B cell (primary cell): Measurements from ENCODE around the gene NKAIN2. TPM values are rescaled to one million over a fixed set of nuclear protein-coding genes. Genes with fewer than 3 reads are reported as not detected.

Experiments used
- ATAC-seq: fragments of 200-7000 bp; cut with Tn5 transposase; one replicate; pipeline ENCODE4 v1.10.0; 2021; ENCODE audit warnings: low read depth, mild to moderate bottlenecking, moderate number of reproducible peaks, moderate library complexity
- CTCF ChIA-PET: fragments of 350-600 bp; sonication (Branson Sonifier 250); formaldehyde crosslinking; loops from one replicate; lab custom pipeline; 2021; ENCODE audit warnings: antibody characterized with exemption, inconsistent platforms; lab: Charles Lee
- POLR2A ChIA-PET: fragments of 350-600 bp; sonication (Branson Sonifier 250); formaldehyde crosslinking; loops from one replicate; lab custom pipeline; 2021; ENCODE audit warnings: antibody characterized with exemption; lab: Charles Lee
- DNase-seq: peaks from one replicate; pipeline ENCODE4 v3.0.0; 2013
- H2AFZ ChIP-seq: 2 replicates; pipeline ENCODE4 v1.6.1; 2012; ENCODE audit warnings: mild to moderate bottlenecking, low read depth, low read length; ENCODE audit not compliant: insufficient read depth, poor library complexity, severe bottlenecking
- H3K27ac ChIP-seq, 2 donors: 1 replicate in 1 of 2; 2 replicates in 1 of 2; pipeline ENCODE4 v1.5.1; 2012 to 2013; ENCODE audit warnings: low read length in 2 of 2, mild to moderate bottlenecking in 2 of 2, moderate library complexity in 1 of 2
- H3K27me3 ChIP-seq, 4 experiments: fragments of 200-600 bp in 1 of 4; sonication (generic) in 1 of 4; replicated peaks in 1 of 4; 1 replicate in 2 of 4; 2 replicates in 2 of 4; pipeline versions ENCODE4 v1.6.1 to v1.7.0; 2013 to 2016; ENCODE audit warnings: low read length in 3 of 4, mild to moderate bottlenecking in 2 of 4, mixed read lengths in 1 of 4, moderate library complexity in 1 of 4; ENCODE audit not compliant: insufficient read depth in 4 of 4, control insufficient read depth in 3 of 4; ENCODE audit errors: control extremely low read depth in 1 of 4
- H3K36me3 ChIP-seq, 2 experiments: replicated peaks in 1 of 2; 1 replicate in 1 of 2; 2 replicates in 1 of 2; pipeline versions ENCODE4 v1.6.1 to v1.7.1; 2013; ENCODE audit warnings: low read length in 1 of 2; ENCODE audit not compliant: insufficient read depth in 2 of 2, control insufficient read depth in 1 of 2; ENCODE audit errors: control extremely low read depth in 1 of 2, extremely low read depth in 1 of 2
- H3K4me1 ChIP-seq, 2 donors: fragments of 200-600 bp in 1 of 2; sonication (generic) in 1 of 2; 1 replicate in 1 of 2; 2 replicates in 1 of 2; pipeline versions ENCODE4 v1.5.1 to v1.6.1; 2013 to 2017; ENCODE audit warnings: low read length in 2 of 2; ENCODE audit not compliant: control insufficient read depth in 2 of 2, insufficient read depth in 2 of 2
- H3K4me2 ChIP-seq: replicated peaks from 2 replicates; pipeline ENCODE3; 2012; ENCODE audit warnings: mild to moderate bottlenecking, low read depth, low read length; ENCODE audit not compliant: poor library complexity, severe bottlenecking
- H3K4me3 ChIP-seq, 5 experiments: fragments of 200-600 bp in 1 of 5; sonication (generic) in 1 of 5; 1 replicate in 3 of 5; 2 replicates in 2 of 5; pipeline versions ENCODE4 v1.5.1 to v1.7.0; 2011 to 2016; ENCODE audit warnings: low read length in 4 of 5, mild to moderate bottlenecking in 4 of 5, low read depth in 2 of 5, control low read depth in 1 of 5, moderate library complexity in 1 of 5; ENCODE audit not compliant: insufficient read depth in 1 of 5; ENCODE audit errors: control extremely low read depth in 1 of 5, extremely low read depth in 1 of 5
- H3K79me2 ChIP-seq: fragments of 200-600 bp; sonication (generic); one replicate; pipeline ENCODE4 v1.6.0; 2016; ENCODE audit warnings: low read length; ENCODE audit not compliant: control insufficient read depth, insufficient read depth
- H3K9ac ChIP-seq: fragments of 200-600 bp; sonication (generic); 2 replicates; pipeline ENCODE4 v1.6.1; 2017; ENCODE audit warnings: mild to moderate bottlenecking, low read length, moderate library complexity
- H3K9me3 ChIP-seq, 3 donors: one replicate each; pipeline versions ENCODE4 v1.6.1 to v1.7.1; 2013; ENCODE audit warnings: low read length in 2 of 3; ENCODE audit not compliant: control insufficient read depth in 2 of 3, insufficient read depth in 1 of 3; ENCODE audit errors: control extremely low read depth in 1 of 3
- H4K20me1 ChIP-seq: 2 replicates; pipeline ENCODE4 v1.6.0; 2012; ENCODE audit warnings: mild to moderate bottlenecking, low read length; ENCODE audit not compliant: insufficient read depth, control insufficient read depth, poor library complexity, severe bottlenecking
- H3K27ac Mint-ChIP-seq: one replicate; pipeline ENCODE4 v1.8.0; 2021; ENCODE audit warnings: mixed read lengths
- H3K27me3 Mint-ChIP-seq: one replicate; pipeline ENCODE4 v1.8.0; 2021; ENCODE audit warnings: mixed read lengths
- H3K4me1 Mint-ChIP-seq: one replicate; pipeline ENCODE4 v1.8.0; 2021; ENCODE audit warnings: mixed read lengths
- H3K4me3 Mint-ChIP-seq: one replicate; pipeline ENCODE4 v1.8.0; 2021; ENCODE audit warnings: mixed read lengths
- H3K9me3 Mint-ChIP-seq: one replicate; pipeline ENCODE4 v1.8.0; 2022; ENCODE audit warnings: mixed read lengths; ENCODE audit not compliant: insufficient read depth
- CTCF ChIP-seq: fragments of 200-600 bp; IDR thresholded peaks from one replicate; pipeline ENCODE4 v1.8.0; 2022; ENCODE audit warnings: antibody characterized with exemption, mild to moderate bottlenecking
- EZH2 ChIP-seq: IDR thresholded peaks from 2 replicates; pipeline ENCODE4 v1.6.1; 2012; ENCODE audit warnings: borderline replicate concordance, low read depth, mild to moderate bottlenecking, moderate library complexity, low read length; ENCODE audit not compliant: insufficient read depth, poor library complexity, severe bottlenecking
- WGBS: methylation state at CpG from one replicate; pipeline ENCODE4 v1.1.5; 2013; ENCODE audit warnings: missing lambda C conversion rate; ENCODE audit not compliant: insufficient coverage; 5-methylcytosine and 5-hydroxymethylcytosine counted together
- intact Hi-C: fragments of 100-400 bp; cut with micrococcal nuclease; formaldehyde crosslinking; loops from one replicate; pipeline ENCODE4 v1.10.0; 2022
- polyA plus RNA-seq: library from polyadenylated mRNA; depleted of rRNA; stranded (reverse); fragments of >200 nt; gene quantifications from 2 replicates; pipeline ENCODE4 v1.2.3, GENCODE V29; 2012
- total RNA-seq, 2 donors: library from RNA; stranded (reverse); fragments of 120-200 nt in 1 of 2; gene quantifications; 1 replicate in 1 of 2; 2 replicates in 1 of 2; pipeline versions ENCODE4 v1.2.3 to v1.2.4, GENCODE V29; 2013 to 2022

The NKAIN2 gene
- total and polyA plus RNA-seq, 2 donors (not counting 1 experiment from before 2014, with no cell fraction given): not detected

GRCh38 chr6:124607119-124607627 is 803.5 kb downstream of the NKAIN2 start:
- ATAC-seq: no peak
- POLR2A ChIA-PET: no interaction called here

GRCh38 chr6:124613031-124613430 is 809.4 kb downstream of the NKAIN2 start:
- no peak overlapping the region for H2AFZ ChIP-seq
- H3K27ac ChIP-seq: no peak overlapping the region
- DNase-seq: no peak
- no peaks in the 10 kb centered on the region for H3K4me1 ChIP-seq
- no peak for ATAC-seq
- H3K79me2 ChIP-seq: no peaks in the 10 kb centered on the region
- no CpG with 5 or more reads among the region's 2 CpGs for WGBS
- H3K27me3 ChIP-seq: no peaks in the 10 kb centered on the region
- no peaks in the 10 kb centered on the region for H3K4me1 Mint-ChIP-seq
- H3K9me3 Mint-ChIP-seq: peaks cover 2% of the 10 kb centered on the region
- no peaks in the 10 kb centered on the region for H4K20me1 ChIP-seq
- no peaks in the 10 kb centered on the region for H3K36me3 ChIP-seq
- CTCF ChIA-PET: no interaction called here
- POLR2A ChIA-PET: no interaction called here
- no peak overlapping the region for H3K4me3 ChIP-seq
- no peak overlapping the region for H3K4me3 Mint-ChIP-seq
- TF ChIP-seq EZH2 (no peak), CTCF (no peak)
- intact Hi-C loops: no loop called here
- H3K27ac Mint-ChIP-seq: no peak overlapping the region
- H3K27me3 Mint-ChIP-seq: no peaks in the 10 kb centered on the region
- no peak overlapping the region for H3K9ac ChIP-seq
- no peak overlapping the region for H3K4me2 ChIP-seq
- H3K9me3 ChIP-seq: no peaks in the 10 kb centered on the region

More at GRCh38 chr6:124607119-124607627, 803.5 kb downstream of the NKAIN2 start:
- no peaks in the 10 kb centered on the region for H3K4me1 Mint-ChIP-seq
- no peaks in the 10 kb centered on the region for H3K27me3 Mint-ChIP-seq
- CTCF ChIA-PET: no interaction called here
- Histone ChIP-seq H3K27ac (no peak overlapping the region), H3K9ac (no peak overlapping the region), H3K4me2 (no peak overlapping the region), H2AFZ (no peak overlapping the region), H3K9me3 (no peaks in the 10 kb centered on the region), H3K27me3 (no peaks in the 10 kb centered on the region), H3K36me3 (no peaks in the 10 kb centered on the region), H3K4me3 (no peak overlapping the region), H3K4me1 (no peaks in the 10 kb centered on the region), H3K79me2 (no peaks in the 10 kb centered on the region), H4K20me1 (no peaks in the 10 kb centered on the region)
- DNase-seq: no peak
- no peak overlapping the region for H3K4me3 Mint-ChIP-seq
- intact Hi-C loops: no loop called here
- H3K9me3 Mint-ChIP-seq: peaks cover 2% of the 10 kb centered on the region
- no peak overlapping the region for H3K27ac Mint-ChIP-seq
- TF ChIP-seq CTCF (no peak), EZH2 (no peak)
